ENCODE results near the gene BMP6. TPM values are rescaled to one million over a fixed set of nuclear protein-coding genes. Genes with fewer than 3 reads are reported as not detected.

Gene BMP6
- total RNA-seq, 2 donors from 2014 or later, result 10.4 to 19.1 TPM

DNA sequence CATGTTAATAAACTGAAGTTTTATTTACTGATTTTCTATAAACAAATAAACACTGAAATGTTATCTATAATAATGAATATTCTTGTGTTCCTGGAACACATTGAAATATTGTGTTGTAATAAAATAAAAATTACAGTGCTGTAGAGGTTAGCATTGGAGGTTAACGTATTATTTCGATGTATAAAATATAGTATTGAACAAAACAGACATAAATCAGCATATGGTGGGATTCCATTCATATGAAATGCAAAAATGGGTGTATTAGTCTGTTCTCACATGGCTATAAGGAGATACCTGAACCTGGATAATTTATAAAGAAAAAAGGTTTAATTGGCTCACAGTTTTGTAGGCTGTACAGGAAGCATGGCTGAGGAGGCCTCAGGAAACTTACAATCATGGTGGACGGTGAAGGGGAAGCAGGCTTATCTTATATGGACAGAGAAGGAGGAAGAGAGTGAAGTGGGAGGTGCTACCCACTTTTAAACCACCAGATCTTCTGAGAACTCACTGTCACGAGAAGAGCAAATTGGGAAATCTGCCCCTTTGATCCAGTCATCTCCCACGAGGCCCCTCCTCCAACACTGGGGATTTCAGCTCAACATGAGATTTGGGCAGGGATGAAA lies 24.6 kb upstream of the BMP6 start:
- no peaks in the 10 kb centered on the region for H3K4me1 ChIP-seq
- H3K9me3 ChIP-seq, result no peaks in the 10 kb centered on the region
- no peak overlapping the region for H3K27ac ChIP-seq
- H3K36me3 ChIP-seq, result no peaks in the 10 kb centered on the region
- no peak for DNase-seq (ENCODE audit: low spot score)
- no peaks in the 10 kb centered on the region for H3K27me3 ChIP-seq
- no peak overlapping the region for H3K4me3 ChIP-seq
- TF ChIP-seq, protein P1, sequence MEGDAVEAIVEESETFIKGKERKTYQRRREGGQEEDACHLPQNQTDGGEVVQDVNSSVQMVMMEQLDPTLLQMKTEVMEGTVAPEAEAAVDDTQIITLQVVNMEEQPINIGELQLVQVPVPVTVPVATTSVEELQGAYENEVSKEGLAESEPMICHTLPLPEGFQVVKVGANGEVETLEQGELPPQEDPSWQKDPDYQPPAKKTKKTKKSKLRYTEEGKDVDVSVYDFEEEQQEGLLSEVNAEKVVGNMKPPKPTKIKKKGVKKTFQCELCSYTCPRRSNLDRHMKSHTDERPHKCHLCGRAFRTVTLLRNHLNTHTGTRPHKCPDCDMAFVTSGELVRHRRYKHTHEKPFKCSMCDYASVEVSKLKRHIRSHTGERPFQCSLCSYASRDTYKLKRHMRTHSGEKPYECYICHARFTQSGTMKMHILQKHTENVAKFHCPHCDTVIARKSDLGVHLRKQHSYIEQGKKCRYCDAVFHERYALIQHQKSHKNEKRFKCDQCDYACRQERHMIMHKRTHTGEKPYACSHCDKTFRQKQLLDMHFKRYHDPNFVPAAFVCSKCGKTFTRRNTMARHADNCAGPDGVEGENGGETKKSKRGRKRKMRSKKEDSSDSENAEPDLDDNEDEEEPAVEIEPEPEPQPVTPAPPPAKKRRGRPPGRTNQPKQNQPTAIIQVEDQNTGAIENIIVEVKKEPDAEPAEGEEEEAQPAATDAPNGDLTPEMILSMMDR (IDR thresholded peaks at IDR 0.05), result no peak

DNA sequence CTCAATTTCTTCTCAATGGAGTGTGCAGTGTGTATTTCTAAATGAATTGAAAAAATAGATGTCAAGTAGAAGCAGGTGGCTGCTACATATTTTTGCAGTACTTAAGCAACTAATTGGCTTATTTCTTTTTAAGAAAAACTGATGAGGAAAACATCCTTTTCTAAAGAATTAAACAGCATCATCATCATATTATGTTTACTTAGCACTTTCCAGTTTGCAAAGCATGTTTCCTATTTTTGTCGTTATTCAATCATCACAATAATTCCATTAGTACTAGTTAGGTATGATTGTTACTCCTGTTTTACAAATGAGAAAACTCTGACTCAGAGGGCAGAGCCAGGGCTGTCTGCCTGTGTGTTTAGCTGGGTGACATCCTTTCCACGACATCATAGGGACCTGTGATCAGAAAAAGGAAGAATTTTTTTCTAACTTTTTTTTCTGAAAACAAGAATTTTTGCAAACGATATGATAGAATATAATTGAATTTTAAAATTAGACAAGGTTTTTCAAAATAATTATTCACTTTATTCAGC lies 22.7 kb upstream of the BMP6 start:
- no peaks in the 10 kb centered on the region for H3K36me3 ChIP-seq
- no peak overlapping the region for H3K27ac ChIP-seq
- DNase-seq (ENCODE audit: low spot score), result no peak
- H3K27me3 ChIP-seq, result no peaks in the 10 kb centered on the region
- H3K4me3 ChIP-seq, result no peak overlapping the region
- TF ChIP-seq, protein P1 (IDR thresholded peaks at IDR 0.05), result no peak
- H3K4me1 ChIP-seq, result no peaks in the 10 kb centered on the region
- H3K9me3 ChIP-seq, result no peaks in the 10 kb centered on the region

DNA sequence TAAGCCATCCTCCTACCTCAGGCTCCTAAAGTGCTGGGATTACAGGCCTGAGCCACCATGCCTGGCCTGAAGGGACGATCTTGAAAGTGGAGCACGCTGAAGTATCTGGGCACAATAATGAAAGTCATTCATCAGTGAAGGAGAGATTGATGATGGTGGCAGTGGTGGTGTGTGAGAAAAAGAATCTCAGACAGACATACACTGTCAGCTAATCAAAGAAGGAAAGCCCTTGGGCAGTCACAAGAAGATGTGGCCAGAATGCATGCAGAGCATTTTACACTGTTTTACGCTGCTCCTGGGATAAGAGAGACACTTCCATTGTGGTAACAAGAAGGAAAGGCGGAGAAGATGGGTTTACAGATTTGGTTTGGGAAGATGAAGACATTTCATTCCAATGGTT lies 20.4 kb upstream of the BMP6 start:
- no peaks in the 10 kb centered on the region for H3K9me3 ChIP-seq
- H3K36me3 ChIP-seq, result no peaks in the 10 kb centered on the region
- H3K4me1 ChIP-seq, result no peaks in the 10 kb centered on the region
- TF ChIP-seq, protein P1 (IDR thresholded peaks at IDR 0.05), result no peak
- H3K27me3 ChIP-seq, result no peaks in the 10 kb centered on the region
- no peak overlapping the region for H3K27ac ChIP-seq
- DNase-seq (ENCODE audit: low spot score), result no peak
- no peak overlapping the region for H3K4me3 ChIP-seq

DNA sequence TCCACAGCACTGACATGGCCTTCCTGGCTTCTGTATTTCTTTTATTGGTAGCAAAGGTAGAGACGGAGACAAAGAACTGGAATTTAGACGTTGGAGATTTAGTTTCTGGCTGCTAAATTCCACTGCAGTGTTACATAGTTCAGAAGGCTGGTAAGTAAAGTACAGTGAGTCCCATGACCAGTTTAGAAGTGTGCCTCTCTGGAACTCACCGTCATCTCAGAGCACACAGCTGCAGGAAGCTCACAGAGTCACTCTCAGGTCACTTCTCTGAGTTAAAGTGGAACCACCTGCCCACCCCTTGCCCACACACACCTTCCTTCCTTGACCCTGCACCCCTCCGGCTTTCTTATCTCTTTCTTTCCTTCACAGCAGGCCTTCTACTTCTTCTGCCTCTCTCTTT lies 19.6 kb upstream of the BMP6 start:
- TF ChIP-seq, protein P1 (IDR thresholded peaks at IDR 0.05), result no peak
- DNase-seq (ENCODE audit: low spot score), result no peak
- no peaks in the 10 kb centered on the region for H3K36me3 ChIP-seq
- no peaks in the 10 kb centered on the region for H3K27me3 ChIP-seq
- no peak overlapping the region for H3K4me3 ChIP-seq
- H3K9me3 ChIP-seq, result no peaks in the 10 kb centered on the region
- H3K4me1 ChIP-seq, result no peaks in the 10 kb centered on the region
- H3K27ac ChIP-seq, result no peak overlapping the region

DNA sequence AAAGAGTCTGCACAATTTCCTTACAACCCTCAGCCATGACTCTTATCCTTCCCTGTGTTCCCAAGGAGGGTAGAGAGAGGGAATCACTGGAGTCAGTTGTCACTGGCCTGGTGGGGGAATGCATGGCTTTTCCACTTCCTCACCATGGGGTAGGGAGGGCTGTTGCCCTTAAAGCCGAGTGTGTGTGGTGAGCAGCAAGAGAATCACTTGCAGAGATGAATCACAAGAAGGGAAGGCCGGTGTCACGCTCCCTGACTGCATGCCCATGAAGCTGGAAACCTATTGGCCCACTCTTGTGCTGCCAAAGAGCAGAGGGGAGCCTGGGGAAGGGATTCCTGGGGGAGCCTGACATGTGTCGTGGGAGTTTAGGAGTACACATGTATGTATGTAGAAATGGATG lies 18.1 kb upstream of the BMP6 start:
- Histone ChIP-seq H3K4me1 (no peaks in the 10 kb centered on the region), H3K36me3 (no peaks in the 10 kb centered on the region), H3K9me3 (no peaks in the 10 kb centered on the region), H3K27me3 (no peaks in the 10 kb centered on the region), H3K27ac (no peak overlapping the region), H3K4me3 (no peak overlapping the region)
- TF ChIP-seq, protein P1 (IDR thresholded peaks at IDR 0.05), result no peak
- DNase-seq (ENCODE audit: low spot score), result no peak

DNA sequence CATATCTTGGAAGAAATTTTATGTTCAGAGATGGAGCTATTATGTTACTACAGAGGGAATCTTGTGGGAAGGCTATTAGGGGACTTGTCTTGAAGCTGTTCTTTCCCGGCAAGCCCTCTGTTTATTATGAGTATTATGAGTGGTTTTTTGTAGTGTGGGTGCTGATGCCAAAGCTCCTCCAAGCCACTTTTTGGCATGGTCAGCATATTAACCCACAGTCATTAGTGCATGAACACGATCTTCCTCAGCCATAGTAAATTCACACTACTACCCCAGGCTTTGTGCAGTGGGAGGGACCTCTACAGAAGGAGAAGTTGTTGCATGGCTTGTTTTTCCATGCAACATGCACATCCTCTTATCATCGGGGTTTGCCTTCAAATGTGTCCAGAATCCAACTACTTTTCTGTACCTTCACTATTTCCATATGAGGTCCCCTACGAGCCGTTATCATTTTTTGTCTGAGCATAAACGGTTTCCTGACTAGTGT lies 6.5 kb upstream of the BMP6 start:
- peaks cover 0 to 9% of the 10 kb centered on the region in 2 donors for H3K4me1 ChIP-seq
- H3K36me3 ChIP-seq, result no peaks in the 10 kb centered on the region
- H3K27ac ChIP-seq, result no peak overlapping the region
- TF ChIP-seq, protein P1 (IDR thresholded peaks at IDR 0.05), result no peak
- H3K27me3 ChIP-seq, result no peaks in the 10 kb centered on the region
- DNase-seq (ENCODE audit: low spot score), result no peak
- peaks cover 0 to 20% of the 10 kb centered on the region in 2 donors for H3K9me3 ChIP-seq
- no peak overlapping the region for H3K4me3 ChIP-seq
